A673 (cell line): Measurements from ENCODE around the gene TENM3.

Experiments used
- EZH2 ChIP-seq: fragments of 200-600 bp; sonication (generic); IDR thresholded peaks from 2 replicates; pipeline ENCODE4 v1.6.1; 2017; ENCODE audit warnings: borderline replicate concordance, low read depth, mild to moderate bottlenecking, mixed read lengths, antibody characterized with exemption, low read length; ENCODE audit not compliant: poor library complexity, severe bottlenecking
- TF ChIP-seq, protein P1 (sequence below): fragments of 300-800, 200-600 bp; sonication (generic); conservative IDR thresholded peaks from 2 replicates; pipeline ENCODE4 v1.5.1; 2017; ENCODE audit warnings: low read depth, mild to moderate bottlenecking, antibody characterized with exemption, low read length, moderate library complexity, mixed read lengths

DNA sequence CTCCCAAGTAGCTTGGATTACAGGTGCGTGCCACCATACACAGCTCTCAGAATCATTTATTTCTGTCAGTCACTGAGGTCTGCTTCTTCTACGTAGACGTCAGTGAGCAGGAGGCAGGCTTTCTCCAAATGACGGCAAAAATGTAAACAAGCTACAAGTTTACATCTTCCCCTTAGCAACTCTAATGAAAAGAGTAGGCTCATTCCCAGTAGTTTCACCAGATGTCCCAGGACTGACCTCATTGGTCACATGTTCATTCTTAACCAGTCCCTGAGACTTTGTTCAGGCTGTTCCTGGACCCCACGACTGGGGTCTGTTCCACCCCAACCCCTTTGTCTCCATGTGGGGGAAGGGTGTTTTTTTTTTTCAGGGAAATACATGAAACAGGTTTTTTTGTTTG, 67.1 kb downstream of the TENM3 start:
- TF ChIP-seq, protein P1, sequence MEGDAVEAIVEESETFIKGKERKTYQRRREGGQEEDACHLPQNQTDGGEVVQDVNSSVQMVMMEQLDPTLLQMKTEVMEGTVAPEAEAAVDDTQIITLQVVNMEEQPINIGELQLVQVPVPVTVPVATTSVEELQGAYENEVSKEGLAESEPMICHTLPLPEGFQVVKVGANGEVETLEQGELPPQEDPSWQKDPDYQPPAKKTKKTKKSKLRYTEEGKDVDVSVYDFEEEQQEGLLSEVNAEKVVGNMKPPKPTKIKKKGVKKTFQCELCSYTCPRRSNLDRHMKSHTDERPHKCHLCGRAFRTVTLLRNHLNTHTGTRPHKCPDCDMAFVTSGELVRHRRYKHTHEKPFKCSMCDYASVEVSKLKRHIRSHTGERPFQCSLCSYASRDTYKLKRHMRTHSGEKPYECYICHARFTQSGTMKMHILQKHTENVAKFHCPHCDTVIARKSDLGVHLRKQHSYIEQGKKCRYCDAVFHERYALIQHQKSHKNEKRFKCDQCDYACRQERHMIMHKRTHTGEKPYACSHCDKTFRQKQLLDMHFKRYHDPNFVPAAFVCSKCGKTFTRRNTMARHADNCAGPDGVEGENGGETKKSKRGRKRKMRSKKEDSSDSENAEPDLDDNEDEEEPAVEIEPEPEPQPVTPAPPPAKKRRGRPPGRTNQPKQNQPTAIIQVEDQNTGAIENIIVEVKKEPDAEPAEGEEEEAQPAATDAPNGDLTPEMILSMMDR = no peak
- no peak for TF ChIP-seq EZH2
